Fibroblast of lung (primary cell): ENCODE results near the gene WDR53.

Experiments
- EZH2 ChIP-seq: IDR thresholded peaks from 2 replicates; pipeline ENCODE4 v1.5.1; 2012; ENCODE audit warnings: low read length, control low read depth, mild to moderate bottlenecking; ENCODE audit errors: missing control alignments
- TF ChIP-seq, protein P1 (sequence below), 2 donors: IDR thresholded peaks in 1 of 2; conservative IDR thresholded peaks in 1 of 2; 1 replicate in 1 of 2; 2 replicates in 1 of 2; pipeline ENCODE4 v1.5.1; 2011 to 2012; ENCODE audit warnings: low read length in 2 of 2, control low read depth in 1 of 2, inconsistent platforms in 1 of 2, low read depth in 1 of 2, mild to moderate bottlenecking in 1 of 2

DNA sequence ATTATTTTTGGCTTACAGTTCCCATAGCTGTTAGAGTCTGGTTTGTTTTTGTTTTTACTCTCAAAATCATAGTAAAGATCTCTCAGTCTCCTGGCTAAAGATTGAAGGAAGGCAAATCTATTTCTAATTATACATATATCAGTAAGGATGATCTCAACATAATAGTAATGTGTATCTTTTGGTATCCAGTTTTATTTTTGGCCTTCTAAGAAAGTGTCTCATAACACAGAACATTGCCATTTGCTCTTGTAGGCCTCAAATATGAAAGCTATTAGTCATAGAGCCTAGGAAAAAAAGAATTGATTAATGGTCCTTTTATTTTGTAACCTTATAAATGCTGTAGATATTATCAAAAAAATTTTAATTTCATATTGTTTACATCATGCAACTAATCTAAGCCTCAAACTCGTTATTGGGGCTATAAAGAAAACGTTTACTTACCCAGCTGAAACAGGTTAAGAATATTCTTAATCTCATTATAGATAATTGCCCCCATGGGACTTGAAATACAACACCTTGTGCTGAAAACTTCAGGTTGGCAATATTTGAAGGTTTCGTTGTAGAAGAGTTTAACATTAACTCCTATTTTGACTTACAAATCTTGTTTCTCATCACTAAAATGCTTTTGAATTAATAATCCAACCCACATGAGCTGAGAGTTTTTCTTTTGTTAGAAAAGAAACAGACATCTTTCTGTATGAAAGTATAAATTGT lies 16.8 kb upstream of the WDR53 start:
- TF ChIP-seq, protein P1, sequence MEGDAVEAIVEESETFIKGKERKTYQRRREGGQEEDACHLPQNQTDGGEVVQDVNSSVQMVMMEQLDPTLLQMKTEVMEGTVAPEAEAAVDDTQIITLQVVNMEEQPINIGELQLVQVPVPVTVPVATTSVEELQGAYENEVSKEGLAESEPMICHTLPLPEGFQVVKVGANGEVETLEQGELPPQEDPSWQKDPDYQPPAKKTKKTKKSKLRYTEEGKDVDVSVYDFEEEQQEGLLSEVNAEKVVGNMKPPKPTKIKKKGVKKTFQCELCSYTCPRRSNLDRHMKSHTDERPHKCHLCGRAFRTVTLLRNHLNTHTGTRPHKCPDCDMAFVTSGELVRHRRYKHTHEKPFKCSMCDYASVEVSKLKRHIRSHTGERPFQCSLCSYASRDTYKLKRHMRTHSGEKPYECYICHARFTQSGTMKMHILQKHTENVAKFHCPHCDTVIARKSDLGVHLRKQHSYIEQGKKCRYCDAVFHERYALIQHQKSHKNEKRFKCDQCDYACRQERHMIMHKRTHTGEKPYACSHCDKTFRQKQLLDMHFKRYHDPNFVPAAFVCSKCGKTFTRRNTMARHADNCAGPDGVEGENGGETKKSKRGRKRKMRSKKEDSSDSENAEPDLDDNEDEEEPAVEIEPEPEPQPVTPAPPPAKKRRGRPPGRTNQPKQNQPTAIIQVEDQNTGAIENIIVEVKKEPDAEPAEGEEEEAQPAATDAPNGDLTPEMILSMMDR (conservative IDR thresholded peaks at IDR 0.05 in 1 of 2, IDR thresholded peaks at IDR 0.05 in 1 of 2; ENCODE audit: low read depth in 1 of 2, low read length in 2 of 2), result no peak
- TF ChIP-seq EZH2, result no peak
